HFF-Myc (cell line): ENCODE data around the gene ENTREP3.

Experiments
- DNase-seq: peaks from one replicate; pipeline ENCODE4 v3.0.0-alpha.2; 2011; ENCODE audit warnings: low read depth; ENCODE audit errors: extremely low read depth
- H3K4me3 ChIP-seq: replicated peaks from 2 replicates; pipeline ENCODE4 v1.5.1; 2011; ENCODE audit warnings: low read depth, mild to moderate bottlenecking, control low read depth, low read length
- CTCF ChIP-seq: IDR thresholded peaks from 2 replicates; pipeline ENCODE4 v1.5.1; 2012; ENCODE audit warnings: mild to moderate bottlenecking, low read depth, low read length, control low read depth; ENCODE audit errors: missing control alignments

Gene ENTREP3

GRCh38 chr1:155286544-155286943, 31.3 kb upstream of the ENTREP3 start:
- DNase-seq = no peak
- no peak overlapping the region for H3K4me3 ChIP-seq
- TF ChIP-seq CTCF = no peak

DNA sequence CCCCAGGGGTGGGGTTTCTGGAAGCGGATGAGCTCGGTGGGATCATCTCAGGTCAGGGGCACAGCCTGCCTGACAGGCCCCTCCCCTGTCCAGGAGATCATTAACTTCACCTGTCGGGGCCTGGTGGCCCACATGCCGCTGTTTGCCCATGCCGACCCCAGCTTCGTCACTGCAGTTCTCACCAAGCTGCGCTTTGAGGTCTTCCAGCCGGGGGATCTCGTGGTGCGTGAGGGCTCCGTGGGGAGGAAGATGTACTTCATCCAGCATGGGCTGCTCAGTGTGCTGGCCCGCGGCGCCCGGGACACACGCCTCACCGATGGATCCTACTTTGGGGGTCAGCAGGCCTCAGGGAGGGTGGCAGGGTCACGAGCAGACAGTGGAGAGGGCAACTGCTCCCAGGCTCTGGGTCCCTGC, 30.4 kb upstream of the ENTREP3 start:
- DNase-seq = no peak
- TF ChIP-seq CTCF = no peak
- no peak overlapping the region for H3K4me3 ChIP-seq

DNA sequence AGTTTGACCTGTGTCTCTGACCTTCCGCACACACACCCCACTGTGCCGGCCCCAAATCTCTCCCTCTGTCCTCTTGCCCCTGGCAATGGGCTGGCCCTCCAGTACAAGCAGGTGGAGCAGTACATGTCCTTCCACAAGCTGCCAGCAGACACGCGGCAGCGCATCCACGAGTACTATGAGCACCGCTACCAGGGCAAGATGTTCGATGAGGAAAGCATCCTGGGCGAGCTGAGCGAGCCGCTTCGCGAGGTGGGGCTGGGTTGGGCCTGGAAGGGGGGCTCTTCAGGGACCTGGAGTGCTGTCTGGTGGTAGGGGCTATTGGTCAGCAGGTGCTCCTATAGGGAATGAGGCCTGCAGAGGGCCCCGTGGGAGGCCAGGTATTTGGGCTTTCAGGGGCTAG, 29.8 kb upstream of the ENTREP3 start:
- no peak for TF ChIP-seq CTCF
- no peak for DNase-seq
- no peak overlapping the region for H3K4me3 ChIP-seq

DNA sequence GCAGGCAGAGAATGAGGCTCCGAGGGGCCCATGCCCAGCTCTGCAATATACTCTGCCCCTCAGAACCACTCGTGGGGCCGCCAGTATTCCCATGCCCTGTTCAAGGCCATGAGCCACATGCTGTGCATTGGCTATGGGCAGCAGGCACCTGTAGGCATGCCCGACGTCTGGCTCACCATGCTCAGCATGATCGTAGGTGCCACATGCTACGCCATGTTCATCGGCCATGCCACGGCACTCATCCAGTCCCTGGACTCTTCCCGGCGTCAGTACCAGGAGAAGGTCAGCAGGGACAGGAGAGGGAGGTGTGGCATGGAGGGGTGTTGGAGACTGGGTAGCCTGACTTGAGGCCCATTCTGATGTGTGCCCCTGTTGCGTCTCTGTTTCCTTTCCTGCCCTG, 29.2 kb upstream of the ENTREP3 start:
- no peak for DNase-seq
- H3K4me3 ChIP-seq = no peak overlapping the region
- TF ChIP-seq CTCF = no peak

- DNase-seq = no peak
- TF ChIP-seq CTCF = no peak
- no peak overlapping the region for H3K4me3 ChIP-seq
These were observed 27.3 kb upstream of the ENTREP3 start for GRCh38 chr1:155282488-155283091.

- TF ChIP-seq CTCF = no peak
- H3K4me3 ChIP-seq = no peak overlapping the region
- no peak for DNase-seq
These were observed 24.0 kb upstream of the ENTREP3 start for GRCh38 chr1:155279268-155279667.

DNA sequence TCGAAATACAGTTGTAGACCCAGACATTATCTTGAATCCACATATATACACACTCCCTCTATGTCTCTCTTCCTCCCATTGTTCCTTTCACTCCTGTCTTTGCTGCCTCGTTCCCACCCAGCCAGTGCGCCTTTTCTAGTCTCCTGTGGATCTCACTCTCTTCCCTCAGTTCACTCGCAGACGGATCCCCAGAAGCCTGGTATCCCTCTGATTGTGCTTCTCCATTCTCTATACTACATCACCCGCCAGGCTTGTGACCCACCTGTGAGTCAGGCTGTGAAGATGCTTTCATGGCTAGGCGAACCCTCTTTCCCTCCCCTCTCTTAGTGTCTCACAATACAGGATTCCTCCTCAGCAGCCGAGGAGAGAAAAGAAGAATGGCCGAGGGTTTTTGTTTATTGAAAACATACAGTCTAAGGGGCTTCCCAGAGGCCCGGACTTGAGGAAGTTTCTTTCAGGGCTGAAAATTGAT, 23.4 kb upstream of the ENTREP3 start:
- H3K4me3 ChIP-seq = no peak overlapping the region
- TF ChIP-seq CTCF = no peak
- no peak for DNase-seq
